GM19455 (cell line): ENCODE measurements around the gene TAF4B.
A peak's percentile ranks its signal among the peaks of the same experiment; 100 is the strongest.
"Not testable (repeated sequence)": the region's sequence is repeated elsewhere in the genome, so short reads cannot be mapped to it uniquely, and the experiment has no call there.

Experiments
- ATAC-seq: cut with Tn5 transposase; IDR thresholded peaks from one replicate; pipeline ENCODE4 v1.9.1; 2021; ENCODE audit not compliant: unreplicated experiment

TAF4B gene

GRCh38 chr18:26378701-26379100, 152.5 kb downstream of the TAF4B start:
- ATAC-seq, result no peak

DNA sequence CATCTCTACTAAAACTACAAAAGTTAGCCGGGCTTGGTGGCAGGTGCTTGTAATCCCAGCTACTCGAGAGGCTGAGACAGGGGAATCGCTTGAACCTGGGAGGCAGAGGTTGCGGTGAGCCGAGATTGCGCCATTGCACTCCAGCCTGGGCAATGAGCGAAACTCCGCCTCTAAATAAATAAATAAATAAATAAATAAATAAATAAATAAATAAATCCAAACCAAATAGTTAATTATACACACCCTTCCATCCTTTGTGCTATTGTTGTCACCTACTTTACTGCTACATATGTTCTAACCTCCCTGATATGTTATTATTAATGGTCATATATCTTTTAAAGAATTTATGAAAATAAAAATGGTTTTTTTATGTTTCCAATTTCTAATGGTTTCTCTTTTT, 155.3 kb downstream of the TAF4B start:
- not testable (repeated sequence) for ATAC-seq

DNA sequence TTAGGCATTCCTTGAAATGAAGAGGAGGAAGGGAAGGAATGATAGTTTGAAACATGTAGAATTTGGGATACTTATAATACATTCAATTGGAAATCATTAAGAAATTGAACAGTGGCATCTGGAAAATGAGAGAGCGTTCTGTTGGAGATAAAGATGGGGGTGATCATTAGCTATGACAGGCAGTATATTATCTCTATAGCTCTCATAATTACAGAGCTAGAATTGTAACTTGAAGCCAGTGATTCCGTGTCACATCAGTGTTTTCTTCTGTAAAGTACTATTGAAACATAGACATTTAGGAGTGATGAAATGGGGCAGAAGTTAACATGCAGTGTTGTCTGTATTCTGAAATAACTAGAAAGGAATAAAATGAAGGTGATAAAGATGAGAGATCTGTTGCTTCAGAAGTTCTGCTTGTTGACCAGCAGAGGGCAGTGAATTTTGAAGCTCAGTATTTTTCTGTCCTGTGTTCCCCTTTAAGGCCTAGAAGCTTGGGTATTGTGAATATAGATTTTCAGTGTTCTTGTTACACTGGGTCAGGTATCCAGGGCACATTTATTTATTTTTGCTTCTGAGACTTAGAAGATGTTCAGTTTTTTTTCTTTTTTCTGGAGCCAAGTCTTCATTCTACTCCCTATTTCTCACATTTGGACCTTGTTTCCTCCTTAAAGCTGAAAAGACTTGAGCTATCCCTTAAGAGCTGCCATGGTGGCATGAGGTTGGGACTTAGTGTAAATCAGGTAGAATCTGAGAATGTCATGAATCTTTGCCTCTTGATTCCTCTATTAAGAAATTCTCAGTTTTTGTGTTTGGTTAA, 157.4 kb downstream of the TAF4B start:
- no peak for ATAC-seq

GRCh38 chr18:26386002-26386401, 159.8 kb downstream of the TAF4B start:
- ATAC-seq, result no peak

DNA sequence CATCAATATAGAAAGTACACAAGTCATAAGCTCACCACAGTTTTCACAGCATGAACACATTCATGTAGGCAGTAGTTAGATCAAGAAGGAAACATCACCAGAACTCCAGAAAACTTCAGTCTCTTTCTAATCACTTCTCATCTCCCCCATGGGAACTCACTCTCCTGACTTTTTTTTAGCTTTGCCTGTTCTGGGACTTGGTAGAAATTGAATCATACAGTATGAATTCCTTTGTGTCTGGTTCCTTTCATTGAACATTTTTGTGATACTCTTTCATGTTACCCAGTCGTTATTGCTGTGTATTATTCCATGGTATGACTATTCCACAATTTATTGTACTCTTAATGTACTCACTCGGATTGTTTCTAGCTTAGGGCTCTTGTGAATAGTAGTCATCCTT, 160.2 kb downstream of the TAF4B start:
- no peak for ATAC-seq

DNA sequence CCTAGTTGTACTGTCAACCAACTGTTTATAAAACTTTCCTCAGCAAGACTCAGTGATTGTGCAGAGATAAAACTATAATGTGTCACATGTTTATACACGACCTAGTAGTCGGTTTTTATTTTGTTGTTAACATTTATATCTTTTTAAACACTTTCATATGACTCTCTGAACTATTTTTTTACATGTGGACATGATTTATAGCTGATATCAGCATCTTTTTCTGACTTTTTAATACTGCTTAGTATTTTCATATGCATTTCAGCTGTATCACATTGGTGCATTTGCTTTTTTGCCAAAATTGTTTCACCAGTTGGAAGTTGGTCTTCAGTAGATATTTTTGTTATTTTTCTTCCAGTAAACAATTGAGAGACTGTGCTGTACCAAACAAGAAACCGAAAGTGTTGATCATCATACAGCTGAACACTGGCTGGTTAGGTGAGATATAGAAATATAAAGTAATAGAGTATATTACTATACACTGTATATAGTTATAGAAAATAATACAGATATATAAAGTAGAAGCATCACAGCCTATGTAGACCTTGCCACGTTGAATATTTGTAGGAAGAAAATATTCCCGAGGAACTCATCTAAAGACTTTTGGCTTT, 167.9 kb downstream of the TAF4B start:
- no peak for ATAC-seq

DNA sequence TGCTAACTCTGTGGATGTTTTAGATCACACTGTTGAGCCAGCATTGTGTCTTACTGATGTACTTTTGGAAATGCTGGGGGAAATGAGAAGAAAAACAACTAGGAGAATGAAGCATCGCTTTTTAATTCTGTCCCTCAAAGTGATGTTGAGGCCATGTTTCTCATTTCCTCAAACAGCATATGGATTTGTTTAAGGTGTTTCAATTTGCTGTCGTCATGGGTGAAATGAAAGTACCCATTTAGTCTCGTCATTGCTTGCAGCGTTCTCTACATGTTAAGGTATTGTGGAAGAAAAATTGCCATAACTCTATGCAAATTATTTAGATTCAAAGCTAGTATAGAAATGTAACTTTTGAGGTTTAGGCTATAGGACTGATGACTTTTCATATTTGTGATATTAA, 170.8 kb downstream of the TAF4B start:
- ATAC-seq, result no peak

- no peak for ATAC-seq
These were observed 177.2 kb downstream of the TAF4B start for GRCh38 chr18:26403491-26403890.

DNA sequence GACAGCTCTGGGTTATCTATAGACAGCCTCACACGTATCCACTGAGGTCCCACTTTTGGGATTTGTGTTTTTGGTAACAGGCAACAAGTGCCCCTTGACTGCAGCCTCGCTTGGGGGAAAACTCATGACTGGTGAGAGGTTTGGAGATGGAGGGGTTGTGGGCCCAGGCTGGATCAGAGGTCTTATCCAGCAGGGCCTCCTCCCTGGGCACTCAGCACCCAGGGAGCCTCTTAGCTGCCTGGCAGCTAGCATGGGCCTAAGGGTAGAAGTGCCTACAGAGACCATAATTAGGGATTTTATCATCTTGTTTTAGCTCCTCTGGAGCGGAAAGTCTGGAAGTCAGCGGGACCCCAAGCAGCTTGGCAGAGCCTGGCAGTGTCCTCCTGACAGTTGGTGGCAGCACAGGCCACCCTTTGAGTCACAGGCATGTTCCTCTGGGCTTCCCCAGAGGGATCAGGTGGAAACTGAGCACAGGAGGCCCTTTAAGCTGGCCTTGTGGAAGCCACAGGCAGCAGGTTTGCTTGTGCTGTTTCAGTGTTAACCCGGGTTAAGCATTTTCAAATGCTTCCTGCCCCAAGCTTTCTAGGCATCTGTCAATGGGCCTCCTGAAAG, 179.1 kb downstream of the TAF4B start:
- ATAC-seq, result peak; percentile 81

- ATAC-seq, result no peak
These were observed 180.1 kb downstream of the TAF4B start for GRCh38 chr18:26406324-26406723.

- no peak for ATAC-seq
These were observed 180.7 kb downstream of the TAF4B start for GRCh38 chr18:26406854-26407517.

DNA sequence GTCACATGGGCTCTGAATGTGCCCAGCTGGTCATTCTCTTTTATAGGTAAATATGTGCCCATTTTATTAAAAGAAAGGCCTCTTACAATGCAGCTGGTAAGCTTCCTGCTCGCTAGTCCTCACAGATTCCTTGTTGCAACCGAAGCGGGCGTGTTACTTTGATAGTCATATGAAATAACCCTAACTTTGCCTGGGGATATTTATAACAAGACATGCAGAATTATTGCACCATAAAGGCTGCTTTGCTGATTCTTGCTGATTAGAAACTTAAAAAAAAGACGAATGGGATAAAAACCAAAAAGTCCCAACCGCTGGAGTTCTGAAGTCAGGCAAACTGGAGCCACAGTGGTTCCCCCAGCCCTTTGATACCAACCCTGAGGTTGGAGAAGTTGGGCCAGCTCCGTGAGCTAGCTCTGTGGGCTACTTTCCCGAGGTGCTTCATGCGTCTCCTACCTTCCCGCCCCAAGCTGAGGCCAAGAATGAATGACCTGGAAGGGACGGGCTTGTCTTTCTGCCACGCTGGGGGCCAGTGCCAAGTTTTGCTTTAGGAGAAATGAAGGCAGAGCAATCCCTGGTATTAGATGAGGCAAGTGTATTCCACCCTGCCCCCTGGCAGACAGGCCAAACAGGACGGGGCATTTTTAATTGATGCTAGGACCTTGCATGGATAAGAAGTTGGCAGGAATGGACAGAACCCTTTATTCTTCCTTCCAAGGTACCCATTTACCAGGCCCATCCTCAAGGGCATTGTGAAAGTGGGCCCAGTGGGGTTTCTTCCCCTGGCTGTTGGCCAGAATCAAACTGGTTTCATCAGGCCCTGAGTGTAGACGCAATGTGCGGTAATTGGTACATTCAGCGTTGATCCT, 181.7 kb downstream of the TAF4B start:
- ATAC-seq, result no peak

GRCh38 chr18:26409091-26409490, 182.8 kb downstream of the TAF4B start:
- no peak for ATAC-seq

DNA sequence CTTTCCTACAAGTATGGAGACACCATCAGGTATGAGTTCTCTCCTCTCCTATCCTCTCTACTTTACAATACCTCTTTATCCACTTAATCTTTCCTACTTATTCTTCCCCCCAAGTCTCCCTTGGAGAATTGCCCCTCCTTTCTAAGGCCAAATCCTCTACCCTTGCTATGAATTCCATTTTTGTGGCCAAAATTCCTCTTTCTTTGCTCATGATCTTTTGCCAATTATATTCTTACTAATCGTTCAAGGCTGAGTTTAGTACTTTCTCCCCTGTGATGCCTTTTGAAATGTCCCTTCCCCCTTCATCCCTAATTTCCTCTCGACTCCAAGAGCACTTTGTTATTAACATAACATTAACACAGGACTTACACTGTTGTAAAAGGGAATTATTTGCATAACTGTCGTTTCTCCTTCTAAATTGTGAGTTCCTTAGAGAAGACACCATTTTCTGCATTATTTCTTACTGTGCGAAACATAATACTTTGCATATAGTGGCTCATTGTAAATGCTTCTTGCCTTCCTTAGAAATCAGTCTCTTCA, 188.7 kb downstream of the TAF4B start:
- no peak for ATAC-seq

DNA sequence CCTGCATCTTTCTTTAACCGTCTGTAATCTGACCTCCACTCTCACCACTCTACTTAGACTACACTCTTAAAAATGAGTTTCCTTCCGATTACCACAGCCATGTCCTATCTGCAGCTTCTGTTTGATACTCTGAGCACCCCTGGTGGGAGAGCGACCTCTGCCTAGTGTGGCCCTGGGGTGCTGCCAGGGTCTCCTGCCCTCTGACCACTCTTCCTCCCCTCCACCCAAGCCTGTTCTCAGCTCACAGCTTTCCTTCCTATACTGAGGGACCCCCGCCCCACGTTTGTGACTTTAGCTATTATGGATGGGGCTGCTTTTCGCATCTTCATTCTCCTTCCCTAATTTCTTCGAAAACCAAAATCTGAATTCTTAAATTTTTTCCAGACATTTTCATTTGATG, 189.4 kb downstream of the TAF4B start:
- no peak for ATAC-seq

DNA sequence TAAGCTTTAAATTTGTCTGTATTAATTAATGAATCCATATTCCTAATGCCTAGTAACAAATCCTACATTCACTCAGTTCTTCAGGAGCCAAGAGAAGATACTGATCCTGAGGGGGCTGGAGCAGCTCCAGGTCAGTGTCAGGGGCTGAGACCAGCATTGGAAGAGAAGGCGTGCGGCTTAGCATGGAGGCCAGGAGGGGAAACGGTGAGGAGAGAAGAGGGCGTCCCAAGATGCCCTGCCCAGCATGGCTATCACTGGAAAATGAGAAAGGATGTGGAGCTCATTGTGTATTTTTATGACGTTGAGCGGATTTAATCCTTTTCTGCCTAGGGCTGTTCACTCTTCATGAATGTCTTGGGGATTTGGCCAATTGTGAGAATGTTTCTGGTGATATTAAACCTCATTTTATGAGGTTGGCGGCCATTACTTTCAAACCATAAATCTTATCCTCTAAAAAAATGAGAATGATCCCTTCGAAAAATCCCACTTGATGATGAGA, 190.5 kb downstream of the TAF4B start:
- ATAC-seq, result no peak

GRCh38 chr18:26417190-26417589, 190.9 kb downstream of the TAF4B start:
- no peak for ATAC-seq

- no peak for ATAC-seq
These were observed 192.0 kb downstream of the TAF4B start for GRCh38 chr18:26418225-26418624.

DNA sequence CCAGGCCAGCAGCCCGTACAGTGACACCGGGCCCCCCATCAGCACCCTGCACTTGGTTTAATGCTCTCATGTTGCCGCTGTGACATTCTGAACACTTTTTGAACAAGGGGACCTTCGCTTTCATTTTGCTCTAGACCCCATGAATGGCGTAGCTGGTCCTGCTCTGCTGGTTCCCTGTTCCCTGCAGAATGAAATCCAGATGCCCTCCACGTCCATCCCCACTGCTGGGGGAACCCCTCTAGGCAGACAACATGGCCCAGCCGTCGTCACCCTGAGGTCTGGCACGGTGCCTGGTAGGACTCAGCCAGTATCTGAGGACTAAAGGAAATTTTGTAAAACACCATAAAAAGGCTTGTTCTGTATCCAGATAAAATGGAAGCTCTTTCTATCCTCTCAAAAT, 193.5 kb downstream of the TAF4B start:
- no peak for ATAC-seq

DNA sequence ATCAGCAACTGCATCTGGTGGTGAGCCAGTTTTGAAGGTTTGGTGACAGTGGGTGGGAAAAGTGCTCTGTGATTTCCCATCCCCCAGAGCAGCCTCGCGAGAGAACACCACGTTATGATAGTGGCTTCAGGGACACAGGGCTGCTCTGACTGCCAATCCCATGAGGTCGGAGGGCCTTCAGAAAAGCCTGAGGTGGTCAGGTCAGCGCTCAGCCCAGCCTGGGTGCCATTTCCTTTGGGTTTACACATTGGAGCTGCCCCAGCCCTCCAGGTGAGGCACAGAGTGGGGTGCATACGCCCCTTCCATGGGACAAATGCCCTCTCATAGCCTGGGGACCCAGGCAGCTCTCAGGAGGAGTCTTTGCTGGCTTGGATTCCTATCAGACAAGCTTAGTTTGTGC, 195.3 kb downstream of the TAF4B start:
- no peak for ATAC-seq
